Activated CD8-positive, alpha-beta memory T cell treated with anti-CD3 and anti-CD28 coated beads, Interleukin-2, amount 10 ng/mL, durations not matched to agents 7 days and 5 days (primary cell): Measurements from ENCODE around the gene OS9. TPM values are rescaled to one million over a fixed set of nuclear protein-coding genes. Genes with fewer than 3 reads are reported as not detected.
A peak's percentile ranks its signal among the peaks of the same experiment; 100 is the strongest.
"Not testable (repeated sequence)": the region's sequence is repeated elsewhere in the genome, so short reads cannot be mapped to it uniquely, and the experiment has no call there.

Experiments used
- ATAC-seq: fragments of 150-1000 bp; cut with Tn5 transposase; one replicate; pipeline ENCODE4 v1.10.0; 2021; ENCODE audit warnings: moderate library complexity
- CTCF ChIA-PET: fragments of 350-600 bp; sonication (Branson Sonifier 250); formaldehyde crosslinking; loops from one replicate; lab custom pipeline; 2021; ENCODE audit warnings: antibody characterized with exemption; lab: Charles Lee
- DNase-seq: peaks from one replicate; pipeline ENCODE4 v3.0.0-alpha.2; 2020
- H3K27ac Mint-ChIP-seq: one replicate; pipeline ENCODE4 v1.8.0; 2021; ENCODE audit warnings: mild to moderate bottlenecking, mixed read lengths
- H3K27me3 Mint-ChIP-seq: one replicate; pipeline ENCODE4 v1.8.0; 2021; ENCODE audit warnings: mixed read lengths
- H3K36me3 Mint-ChIP-seq: one replicate; pipeline ENCODE4 v1.8.0; 2021; ENCODE audit warnings: mild to moderate bottlenecking, mixed read lengths
- H3K4me1 Mint-ChIP-seq: one replicate; pipeline ENCODE4 v1.8.0; 2021; ENCODE audit warnings: mixed read lengths
- H3K4me3 Mint-ChIP-seq: one replicate; pipeline ENCODE4 v1.8.0; 2021; ENCODE audit warnings: mild to moderate bottlenecking, moderate library complexity, mixed read lengths
- H3K9me3 Mint-ChIP-seq: one replicate; pipeline ENCODE4 v1.8.0; 2022; ENCODE audit warnings: low read depth, mixed read lengths
- total RNA-seq, 2 experiments: library from RNA; stranded (reverse); gene quantifications; one replicate each; pipeline ENCODE4 v1.2.3, GENCODE V29; 2021

The OS9 gene
- total RNA-seq, 2 experiments from 2014 or later, result 117 to 123 TPM

- Mint-ChIP-seq H3K36me3 (peaks cover 64% of the 10 kb centered on the region), H3K27me3 (no peaks in the 10 kb centered on the region)
- ATAC-seq, result no peak
These were observed 13.3 kb downstream of the OS9 start for GRCh38 chr12:57707250-57707649.

GRCh38 chr12:57708296-57708695 lies 14.4 kb downstream of the OS9 start:
- Mint-ChIP-seq H3K36me3 (peaks cover 56% of the 10 kb centered on the region), H3K4me1 (peaks cover 8% of the 10 kb centered on the region), H3K27ac (no peak overlapping the region), H3K27me3 (no peaks in the 10 kb centered on the region), H3K4me3 (no peak overlapping the region), H3K9me3 (no peaks in the 10 kb centered on the region)
- DNase-seq (no peak), ATAC-seq (no peak)
- CTCF ChIA-PET, result interaction anchor here (1.6 kb wide), 1 partner anchor 25 kb away, joined by 3 read pairs; no protein-coding TSS in a partner anchor

More at GRCh38 chr12:57707250-57707649, 13.3 kb downstream of the OS9 start:
- no peak for DNase-seq
- Mint-ChIP-seq H3K4me3 (no peak overlapping the region), H3K27ac (no peak overlapping the region), H3K4me1 (peaks cover 8% of the 10 kb centered on the region), H3K9me3 (no peaks in the 10 kb centered on the region)
- CTCF ChIA-PET, result no interaction called here

DNA sequence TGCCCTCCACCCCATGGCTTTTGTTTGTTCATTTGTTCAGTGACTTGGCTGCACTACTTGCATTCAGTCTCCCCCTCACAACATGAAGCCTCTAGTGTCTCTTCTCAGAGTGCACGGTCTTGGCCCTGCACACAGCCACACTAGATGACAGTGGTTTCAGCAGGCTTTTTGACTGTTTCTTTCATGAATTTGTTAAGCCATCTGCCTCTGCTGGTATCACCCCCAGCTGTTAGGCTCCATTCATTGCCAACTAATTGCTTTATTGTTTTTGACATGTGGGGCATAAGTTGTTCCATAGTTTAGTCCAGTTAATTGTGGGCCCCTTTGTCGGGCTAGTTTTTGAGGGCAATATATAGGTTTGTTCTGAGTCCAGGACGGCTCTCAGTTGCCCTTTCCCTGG lies 18.8 kb downstream of the OS9 start:
- H3K4me1 Mint-ChIP-seq, result peaks cover 8% of the 10 kb centered on the region
- peaks cover 31% of the 10 kb centered on the region for H3K36me3 Mint-ChIP-seq
- no peaks in the 10 kb centered on the region for H3K27me3 Mint-ChIP-seq
- H3K9me3 Mint-ChIP-seq, result no peaks in the 10 kb centered on the region
- no peak for DNase-seq
- no peak overlapping the region for H3K4me3 Mint-ChIP-seq
- ATAC-seq, result no peak
- CTCF ChIA-PET, result interaction anchor here (0.8 to 1.9 kb wide), 3 partner anchors 14 to 129 kb away, joined by 3 to 4 read pairs (median 4); partner anchors contain the start of gene B4GALNT1
- no peak overlapping the region for H3K27ac Mint-ChIP-seq

- DNase-seq, result no peak
- H3K4me3 Mint-ChIP-seq, result no peak overlapping the region
- CTCF ChIA-PET, result interaction anchor here (0.8 to 1.9 kb wide), 3 partner anchors 15 to 130 kb away, joined by 3 to 4 read pairs (median 3); partner anchors contain the start of gene B4GALNT1
- peaks cover 35% of the 10 kb centered on the region for H3K36me3 Mint-ChIP-seq
- H3K27me3 Mint-ChIP-seq, result no peaks in the 10 kb centered on the region
- no peaks in the 10 kb centered on the region for H3K9me3 Mint-ChIP-seq
- H3K27ac Mint-ChIP-seq, result no peak overlapping the region
- H3K4me1 Mint-ChIP-seq, result peaks cover 8% of the 10 kb centered on the region
- no peak for ATAC-seq
These were observed 19.3 kb downstream of the OS9 start for GRCh38 chr12:57713209-57713608.

- DNase-seq, H3K27ac Mint-ChIP-seq, H3K4me3 Mint-ChIP-seq, H3K9me3 Mint-ChIP-seq, H3K4me1 Mint-ChIP-seq, H3K27me3 Mint-ChIP-seq, ATAC-seq, CTCF ChIA-PET: not testable (repeated sequence)
- H3K36me3 Mint-ChIP-seq, result peaks cover 32% of the 10 kb centered on the region
These were observed 21.3 kb downstream of the OS9 start for GRCh38 chr12:57715036-57715748.

DNA sequence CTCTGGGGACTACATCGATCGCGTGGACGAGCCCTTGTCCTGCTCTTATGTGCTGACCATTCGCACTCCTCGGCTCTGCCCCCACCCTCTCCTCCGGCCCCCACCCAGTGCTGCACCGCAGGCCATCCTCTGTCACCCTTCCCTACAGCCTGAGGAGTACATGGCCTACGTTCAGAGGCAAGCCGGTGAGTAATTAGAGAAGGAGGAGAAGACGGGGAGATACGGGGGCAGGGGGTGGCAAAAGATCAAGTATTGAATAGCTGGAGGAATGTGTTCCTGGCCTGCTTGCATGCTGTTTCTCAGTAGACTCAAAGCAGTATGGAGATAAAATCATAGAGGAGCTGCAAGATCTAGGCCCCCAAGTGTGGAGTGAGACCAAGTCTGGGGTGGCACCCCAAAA lies 21.9 kb downstream of the OS9 start:
- no peaks in the 10 kb centered on the region for H3K27me3 Mint-ChIP-seq
- ATAC-seq (no peak), DNase-seq (no peak)
- no peak overlapping the region for H3K4me3 Mint-ChIP-seq
- peaks cover 30% of the 10 kb centered on the region for H3K36me3 Mint-ChIP-seq
- no peaks in the 10 kb centered on the region for H3K4me1 Mint-ChIP-seq
- no peaks in the 10 kb centered on the region for H3K9me3 Mint-ChIP-seq
- no peak overlapping the region for H3K27ac Mint-ChIP-seq
- CTCF ChIA-PET, result no interaction called here

DNA sequence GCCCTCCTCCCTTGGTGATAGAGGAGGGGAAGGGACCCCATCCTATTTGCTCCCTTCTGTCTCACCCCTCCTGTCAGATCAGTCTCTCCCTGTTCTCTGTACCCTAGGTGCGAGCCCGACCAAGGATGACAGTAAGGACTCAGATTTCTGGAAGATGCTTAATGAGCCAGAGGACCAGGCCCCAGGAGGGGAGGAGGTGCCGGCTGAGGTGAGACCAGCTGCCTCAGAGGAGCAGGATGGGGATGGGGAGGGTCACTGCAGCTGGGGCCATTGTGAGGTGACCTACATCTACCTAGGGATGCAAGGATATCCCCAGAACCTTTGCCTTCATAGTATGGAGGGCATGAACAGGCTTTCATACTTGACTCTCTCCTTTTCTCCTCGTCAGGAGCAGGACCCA lies 22.4 kb downstream of the OS9 start:
- no peak overlapping the region for H3K4me3 Mint-ChIP-seq
- DNase-seq, result no peak
- no peaks in the 10 kb centered on the region for H3K4me1 Mint-ChIP-seq
- no peak for ATAC-seq
- H3K27me3 Mint-ChIP-seq, result no peaks in the 10 kb centered on the region
- H3K9me3 Mint-ChIP-seq, result no peaks in the 10 kb centered on the region
- H3K27ac Mint-ChIP-seq, result no peak overlapping the region
- H3K36me3 Mint-ChIP-seq, result peaks cover 27% of the 10 kb centered on the region
- CTCF ChIA-PET, result no interaction called here

GRCh38 chr12:57717131-57717530 lies 23.2 kb downstream of the OS9 start:
- no peak overlapping the region for H3K27ac Mint-ChIP-seq
- CTCF ChIA-PET, result no interaction called here

DNA sequence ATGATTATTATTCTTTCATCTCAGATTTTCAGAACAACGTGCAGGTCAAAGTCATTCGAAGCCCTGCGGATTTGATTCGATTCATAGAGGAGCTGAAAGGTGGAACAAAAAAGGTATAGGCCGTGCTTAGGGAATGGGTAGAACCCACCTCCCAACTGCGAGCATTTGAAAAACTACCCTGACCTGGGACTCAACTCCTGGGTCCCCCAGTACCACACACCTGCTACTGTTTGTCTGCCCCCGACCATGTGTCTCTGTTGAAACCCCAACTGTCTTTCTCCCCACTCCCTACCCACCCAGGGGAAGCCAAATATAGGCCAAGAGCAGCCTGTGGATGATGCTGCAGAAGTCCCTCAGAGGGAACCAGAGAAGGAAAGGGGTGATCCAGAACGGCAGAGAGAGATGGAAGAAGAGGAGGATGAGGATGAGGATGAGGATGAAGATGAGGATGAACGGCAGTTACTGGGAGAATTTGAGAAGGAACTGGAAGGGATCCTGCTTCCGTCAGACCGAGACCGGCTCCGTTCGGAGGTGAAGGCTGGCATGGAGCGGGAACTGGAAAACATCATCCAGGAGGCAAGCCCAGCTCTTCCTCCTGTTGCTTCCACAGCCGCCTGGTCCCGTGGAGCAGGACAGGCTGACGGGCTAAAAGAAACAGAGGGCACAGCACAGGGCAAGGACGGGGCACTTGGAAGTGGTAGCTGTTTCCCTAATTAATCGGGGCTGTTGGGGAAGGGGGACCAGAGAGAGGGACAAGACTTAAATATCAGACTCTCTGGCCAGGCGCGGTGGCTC lies 24.1 kb downstream of the OS9 start:
- DNase-seq, result no peak
- peaks cover 23% of the 10 kb centered on the region for H3K36me3 Mint-ChIP-seq
- peak overlapping the region; percentile 52 for H3K27ac Mint-ChIP-seq
- no peaks in the 10 kb centered on the region for H3K4me1 Mint-ChIP-seq
- CTCF ChIA-PET, result interaction anchor here (1.2 to 1.4 kb wide), 2 partner anchors 13 to 23 kb away, joined by 3 read pairs; no protein-coding TSS in a partner anchor
- H3K9me3 Mint-ChIP-seq, result no peaks in the 10 kb centered on the region
- H3K27me3 Mint-ChIP-seq, result no peaks in the 10 kb centered on the region
- ATAC-seq, result no peak
- H3K4me3 Mint-ChIP-seq, result no peak overlapping the region

More at GRCh38 chr12:57717131-57717530, 23.2 kb downstream of the OS9 start:
- Mint-ChIP-seq H3K36me3 (peaks cover 21% of the 10 kb centered on the region), H3K9me3 (no peaks in the 10 kb centered on the region), H3K4me3 (no peak overlapping the region), H3K27me3 (no peaks in the 10 kb centered on the region), H3K4me1 (no peaks in the 10 kb centered on the region)
- DNase-seq (no peak), ATAC-seq (no peak)

- no peak for DNase-seq
- no peak for ATAC-seq
- Mint-ChIP-seq H3K27me3 (no peaks in the 10 kb centered on the region), H3K9me3 (no peaks in the 10 kb centered on the region), H3K36me3 (peaks cover 21% of the 10 kb centered on the region), H3K27ac (peak overlapping the region; percentile 12), H3K4me1 (no peaks in the 10 kb centered on the region), H3K4me3 (no peak overlapping the region)
- CTCF ChIA-PET, result interaction anchor here (1.2 to 1.5 kb wide), 4 partner anchors 13 to 135 kb away, joined by 3 to 4 read pairs (median 3); no protein-coding TSS in a partner anchor
These were observed 25.0 kb downstream of the OS9 start for GRCh38 chr12:57718641-57719528.

- Mint-ChIP-seq H3K4me3 (no peak overlapping the region), H3K27ac (peak overlapping the region; percentile 59), H3K9me3 (no peaks in the 10 kb centered on the region), H3K27me3 (no peaks in the 10 kb centered on the region), H3K4me1 (peaks cover 2% of the 10 kb centered on the region), H3K36me3 (peaks cover 22% of the 10 kb centered on the region)
- CTCF ChIA-PET, result interaction anchor here (1.2 to 1.5 kb wide), 3 partner anchors 16 to 136 kb away, joined by 3 to 4 read pairs (median 3); no protein-coding TSS in a partner anchor
- ATAC-seq, result no peak
- DNase-seq, result no peak
These were observed 26.1 kb downstream of the OS9 start for GRCh38 chr12:57719777-57720605.
